Endothelial cell of umbilical vein (primary cell): ENCODE results near the gene UNCX. TPM values are rescaled to one million over a fixed set of nuclear protein-coding genes. Genes with fewer than 3 reads are reported as not detected.

ENCODE experiments used
- BruUV-seq: library from RNA; stranded (reverse); fragments of 400-500 nt; replicated peaks from 2 replicates; lab custom pipeline; 2021; lab: Mats Ljungman, UMichigan
- CTCF ChIA-PET: fragments of 300-600, 350-600 bp; sonication (Branson Sonifier 250); formaldehyde crosslinking; loops from one replicate; lab custom pipeline; 2021; ENCODE audit warnings: antibody characterized with exemption, inconsistent platforms; lab: Charles Lee
- POLR2A ChIA-PET: fragments of 300-600, 350-600 bp; sonication (Branson Sonifier 250); formaldehyde crosslinking; loops from one replicate; lab custom pipeline; 2021; ENCODE audit warnings: antibody characterized with exemption, inconsistent platforms; lab: Charles Lee
- DNase-seq: peaks from one replicate; pipeline ENCODE4 v3.0.0-alpha.2; 2011; ENCODE audit warnings: low read depth, low spot score
- FAIRE-seq: peaks from 2 replicates; lab custom pipeline; 2011; peaks lifted over from hg19 to GRCh38; lab: Jason Lieb, UNC
- H2AFZ ChIP-seq: 2 replicates; pipeline ENCODE4 v1.6.0; 2012; ENCODE audit warnings: low read depth, low read length, control low read depth, inconsistent platforms
- H3K27ac ChIP-seq: 2 replicates; pipeline ENCODE4 v1.5.1; 2011; ENCODE audit warnings: low read depth, mild to moderate bottlenecking, control low read depth, low read length, moderate library complexity; ENCODE audit not compliant: insufficient read depth
- H3K27me3 ChIP-seq, 2 experiments: 2 replicates each; pipeline versions ENCODE4 v1.6.0 to v1.6.1; 2011; ENCODE audit warnings: low read length in 2 of 2, mixed read lengths in 1 of 2; ENCODE audit not compliant: control insufficient read depth in 2 of 2, insufficient read depth in 2 of 2
- H3K36me3 ChIP-seq, 2 experiments: 2 replicates in 1 of 2; 3 replicates in 1 of 2; pipeline ENCODE4 v1.5.1; 2011; ENCODE audit warnings: low read length in 2 of 2, mild to moderate bottlenecking in 1 of 2, moderate library complexity in 1 of 2; ENCODE audit not compliant: control insufficient read depth in 2 of 2, insufficient read depth in 2 of 2; ENCODE audit errors: extremely low read depth in 1 of 2
- H3K4me1 ChIP-seq: 3 replicates; pipeline ENCODE4 v1.5.1; 2011; ENCODE audit warnings: mild to moderate bottlenecking, low read length; ENCODE audit not compliant: control insufficient read depth, insufficient read depth; ENCODE audit errors: extremely low read depth
- H3K4me2 ChIP-seq: 2 replicates; pipeline ENCODE4 v1.6.1; 2011; ENCODE audit warnings: low read length, control low read depth, mixed read lengths; ENCODE audit not compliant: insufficient read depth
- H3K4me3 ChIP-seq, 3 experiments: fragments of 200-600 bp in 1 of 3; sonication (generic), shearing (Covaris generic) in 1 of 3; replicated peaks in 1 of 3; 2 replicates each; pipeline ENCODE4 v1.5.1; 2011 to 2016; ENCODE audit warnings: control low read depth in 3 of 3, low read length in 3 of 3, mild to moderate bottlenecking in 2 of 3, inconsistent platforms in 1 of 3, low read depth in 1 of 3, moderate library complexity in 1 of 3; ENCODE audit not compliant: insufficient read depth in 1 of 3
- H3K79me2 ChIP-seq: 2 replicates; pipeline ENCODE4 v1.6.0; 2012; ENCODE audit warnings: low read length, inconsistent platforms; ENCODE audit not compliant: control insufficient read depth, insufficient read depth
- H3K9ac ChIP-seq: replicated peaks from 2 replicates; pipeline ENCODE3; 2011; ENCODE audit warnings: low read length, control low read depth; ENCODE audit not compliant: insufficient read depth; ENCODE audit errors: extremely low read depth
- H3K9me1 ChIP-seq: replicated peaks from 3 replicates; pipeline ENCODE4 v1.6.0; 2011; ENCODE audit warnings: mild to moderate bottlenecking, low read length; ENCODE audit not compliant: control insufficient read depth, insufficient read depth; ENCODE audit errors: extremely low read depth
- H3K9me3 ChIP-seq: replicated peaks from 2 replicates; pipeline ENCODE4 v1.5.1; 2012; ENCODE audit warnings: low read length, inconsistent platforms; ENCODE audit not compliant: control insufficient read depth, insufficient read depth
- H4K20me1 ChIP-seq: replicated peaks from 2 replicates; pipeline ENCODE3; 2011; ENCODE audit warnings: mild to moderate bottlenecking, low read length; ENCODE audit not compliant: control insufficient read depth, insufficient read depth; ENCODE audit errors: extremely low read depth
- EZH2 ChIP-seq: IDR thresholded peaks from 2 replicates; pipeline ENCODE4 v1.6.1; 2012; ENCODE audit warnings: borderline replicate concordance, low read depth, mild to moderate bottlenecking, moderate library complexity, low read length, inconsistent platforms; ENCODE audit not compliant: severe bottlenecking
- FOS ChIP-seq: IDR thresholded peaks from 2 replicates; pipeline ENCODE4 v1.6.1; 2011; ENCODE audit warnings: mild to moderate bottlenecking, low read length, moderate library complexity, borderline replicate concordance; ENCODE audit not compliant: insufficient read depth
- MYC ChIP-seq: IDR thresholded peaks from one replicate; pipeline ENCODE4 v1.6.1; 2011; ENCODE audit warnings: mild to moderate bottlenecking, low read depth, low read length
- dilution Hi-C: fragments of 300-500 bp; cut with MboI; formaldehyde crosslinking; loops from one replicate; pipeline ENCODE4 v1.15.0; 2019; ENCODE audit warnings: low sequenced_read_pairs; ENCODE audit not compliant: extremely low pct_ligation_motif_present
- intact Hi-C: fragments of 100-400 bp; cut with micrococcal nuclease; formaldehyde crosslinking; loops from one replicate; pipeline ENCODE4 v1.10.0; 2022
- polyA plus RNA-seq, 4 experiments: library from polyadenylated mRNA; depleted of rRNA in 3 of 4; stranded (reverse) in 3 of 4; unstranded in 1 of 4; fragments of >200 nt; gene quantifications; 2 replicates each; pipeline versions ENCODE4 v1.2.1 to v1.2.3, GENCODE V29; 2011 to 2012; ENCODE audit warnings: missing spikeins in 1 of 4
- total RNA-seq: library from RNA; stranded (reverse); gene quantifications from 2 replicates; pipeline ENCODE4 v1.2.3, GENCODE V29; 2021

Gene UNCX
- total and polyA plus RNA-seq, 2 donors (not counting 3 experiments of a cell fraction or from before 2014, with no cell fraction given) = not detected

DNA sequence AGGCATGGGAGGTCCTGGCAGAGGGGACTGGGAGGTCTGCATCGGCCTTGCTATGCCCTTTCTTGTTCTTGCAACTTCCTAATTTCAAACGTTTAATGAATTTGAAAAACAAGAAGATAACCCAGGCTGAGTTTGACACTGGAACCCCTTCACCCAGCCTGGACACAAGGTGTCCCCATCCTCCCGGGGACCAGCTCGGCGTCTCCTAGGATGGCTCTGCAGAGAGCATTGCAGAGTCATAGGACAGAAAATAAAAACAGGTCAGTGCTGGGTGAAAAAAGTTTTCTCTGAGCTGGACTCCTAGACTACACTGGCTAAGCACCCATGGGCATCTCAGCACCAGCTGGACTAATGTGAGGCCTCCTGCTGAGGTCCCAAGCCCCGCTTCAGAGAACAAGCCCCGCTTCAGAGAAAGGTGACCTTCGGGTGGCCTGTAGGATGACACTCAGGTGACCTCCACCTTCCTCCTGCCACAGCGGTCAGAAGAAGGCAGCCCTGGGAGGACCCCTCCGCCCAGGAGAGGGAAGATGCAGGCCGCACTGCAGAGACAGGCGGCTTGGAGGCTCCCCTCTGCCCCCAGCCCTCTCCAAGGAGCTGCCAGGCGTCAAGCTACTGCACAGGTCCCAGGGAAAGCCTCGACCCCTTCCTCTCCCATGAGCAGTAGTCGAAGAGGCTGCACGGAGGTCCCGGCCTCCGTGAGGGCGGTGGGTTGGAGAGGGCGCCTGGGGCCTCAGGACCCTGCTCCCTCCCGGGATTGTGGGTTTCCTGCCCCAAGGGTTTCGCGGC, 9.3 kb upstream of the UNCX start:
- DNase-seq (no peak), FAIRE-seq (no peak)
- Histone ChIP-seq H3K27ac (no peak overlapping the region), H3K9me1 (no peaks in the 10 kb centered on the region), H3K4me2 (no peak overlapping the region), H3K79me2 (no peaks in the 10 kb centered on the region), H3K27me3 (peaks cover 57 to 72% of the 10 kb centered on the region in 2 experiments), H3K4me1 (no peaks in the 10 kb centered on the region), H2AFZ (no peak overlapping the region), H3K9me3 (no peaks in the 10 kb centered on the region), H3K4me3 (no peak overlapping the region), H3K36me3 (no peaks in the 10 kb centered on the region), H3K9ac (no peak overlapping the region), H4K20me1 (no peaks in the 10 kb centered on the region)
- ChIA-PET POLR2A (no interaction called here), CTCF (interaction anchor here (0.8 to 2.6 kb wide), 8 partner anchors 13 to 251 kb away, joined by 3 to 19 read pairs (median 4); no protein-coding TSS in a partner anchor)
- intact Hi-C loops = no loop called here
- no TSS peak for BruUV-seq
- TF ChIP-seq FOS (no peak), EZH2 (peak; percentile 78)
- dilution Hi-C loops = no loop called here

GRCh38 chr7:1224086-1224716, 8.5 kb upstream of the UNCX start:
- no peak overlapping the region for H3K4me2 ChIP-seq
- H3K9me1 ChIP-seq = no peaks in the 10 kb centered on the region
- H3K36me3 ChIP-seq = no peaks in the 10 kb centered on the region
- H3K4me3 ChIP-seq = no peak overlapping the region
- peaks cover 61 to 80% of the 10 kb centered on the region in 2 experiments for H3K27me3 ChIP-seq
- BruUV-seq = no TSS peak
- TF ChIP-seq MYC (no peak), EZH2 (peak; percentile 98)
- H3K4me1 ChIP-seq = no peaks in the 10 kb centered on the region
- intact Hi-C loops (no loop called here), dilution Hi-C loops (no loop called here)
- ChIA-PET CTCF (interaction anchor here (0.8 to 3.1 kb wide), 5 partner anchors 180 to 250 kb away, joined by 3 to 29 read pairs (median 5); no protein-coding TSS in a partner anchor), POLR2A (no interaction called here)
- H3K79me2 ChIP-seq = no peaks in the 10 kb centered on the region
- H2AFZ ChIP-seq = no peak overlapping the region
- FAIRE-seq (no peak), DNase-seq (no peak)
- no peaks in the 10 kb centered on the region for H4K20me1 ChIP-seq
- H3K9me3 ChIP-seq = no peaks in the 10 kb centered on the region
- H3K27ac ChIP-seq = no peak overlapping the region
- no peak overlapping the region for H3K9ac ChIP-seq
